AG10803 (cell line): ENCODE results near the gene ASPHD2.

Source experiments
- DNase-seq: peaks from one replicate; pipeline ENCODE4 v3.0.0; 2010; ENCODE audit warnings: low read depth
- H3K4me3 ChIP-seq: 2 replicates; pipeline ENCODE4 v1.5.1; 2011; ENCODE audit warnings: mild to moderate bottlenecking, low read length, control low read depth
- CTCF ChIP-seq: conservative IDR thresholded peaks from 2 replicates; pipeline ENCODE4 v1.5.1; 2011; ENCODE audit warnings: mild to moderate bottlenecking, low read length, control low read depth, inconsistent platforms

The ASPHD2 gene

GRCh38 chr22:26391091-26391490 is 38.0 kb upstream of the ASPHD2 start:
- DNase-seq, result no peak
- no peak overlapping the region for H3K4me3 ChIP-seq
- no peak for TF ChIP-seq CTCF

DNA sequence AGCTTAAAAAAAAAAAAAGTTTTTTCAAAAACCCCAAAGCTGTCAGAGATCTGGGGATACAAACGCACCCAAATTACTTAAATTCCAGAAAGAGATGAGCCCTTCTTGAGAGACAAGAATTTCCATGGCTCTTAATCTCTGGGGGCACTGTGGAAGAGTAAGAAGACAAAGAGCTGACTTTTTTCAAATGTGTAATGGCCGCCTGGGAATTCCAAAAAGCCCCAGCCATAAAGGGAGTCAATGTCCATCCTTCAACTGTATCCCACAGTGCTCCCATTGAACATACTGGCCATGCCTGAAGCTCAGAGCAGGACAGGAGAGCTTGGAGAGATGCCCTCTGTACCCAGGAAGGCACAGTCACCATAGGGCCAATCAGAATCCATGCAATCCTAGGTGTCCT is 37.4 kb upstream of the ASPHD2 start:
- no peak for TF ChIP-seq CTCF
- DNase-seq, result no peak
- H3K4me3 ChIP-seq, result no peak overlapping the region

DNA sequence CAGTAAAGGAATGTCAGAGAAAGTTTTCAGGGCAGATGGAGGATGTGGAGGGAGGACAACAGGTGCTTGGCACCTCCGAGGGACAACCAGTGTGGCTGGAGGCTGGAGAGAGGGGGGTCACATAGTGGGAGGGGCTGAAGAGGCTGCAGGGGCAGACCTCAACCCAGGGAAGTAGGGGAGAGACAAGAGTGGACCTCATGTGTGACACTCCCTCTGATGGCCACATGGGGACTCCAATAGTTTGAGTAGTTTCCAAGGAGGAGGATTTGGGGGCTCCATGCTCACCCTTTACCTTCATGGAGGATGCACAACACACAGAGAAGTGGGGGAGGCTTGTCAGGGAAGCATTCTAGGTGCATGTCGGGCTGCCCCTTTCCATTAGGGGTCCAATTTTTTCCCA is 35.1 kb upstream of the ASPHD2 start:
- no peak for DNase-seq
- no peak; the same call in 1 of the 2 replicates for TF ChIP-seq CTCF
- H3K4me3 ChIP-seq, result no peak overlapping the region

- H3K4me3 ChIP-seq, result no peak overlapping the region
- no peak for TF ChIP-seq CTCF
- DNase-seq, result no peak
These were observed 34.3 kb upstream of the ASPHD2 start for GRCh38 chr22:26394777-26395176.

GRCh38 chr22:26395926-26396325 is 33.1 kb upstream of the ASPHD2 start:
- no peak for DNase-seq
- H3K4me3 ChIP-seq, result no peak overlapping the region
- TF ChIP-seq CTCF, result no peak

GRCh38 chr22:26398741-26399153 is 30.3 kb upstream of the ASPHD2 start:
- peak; percentile 78 for DNase-seq
- peak; percentile 91 for TF ChIP-seq CTCF
- no peak overlapping the region for H3K4me3 ChIP-seq

DNA sequence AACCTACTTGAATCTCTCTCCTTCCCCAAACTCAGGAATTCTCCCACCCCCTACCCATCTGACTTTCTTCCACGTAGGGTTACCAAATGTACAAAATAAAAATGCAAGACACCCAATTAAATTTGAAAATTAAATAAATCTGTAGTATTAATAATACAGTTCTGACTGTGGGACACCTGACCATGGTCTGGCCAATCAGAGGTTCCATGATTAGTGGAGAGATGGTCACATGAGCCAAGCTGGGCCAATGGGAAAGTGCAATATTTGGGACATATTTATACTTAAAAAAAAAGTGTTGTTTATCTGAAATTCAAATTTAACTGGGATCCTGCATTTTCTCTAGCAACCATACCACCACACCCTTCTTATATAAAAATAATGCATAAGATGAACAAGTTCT is 29.8 kb upstream of the ASPHD2 start:
- H3K4me3 ChIP-seq, result no peak overlapping the region
- TF ChIP-seq CTCF, result no peak
- no peak for DNase-seq
